ENCODE measurements around the gene PBXIP1.

PBXIP1 gene

GRCh38 chr1:154968731-154969130 lies 12.8 kb upstream of the PBXIP1 start:
- Histone ChIP-seq H3K27ac (ENCODE audit: low read depth, low read length) (no peak overlapping the region), H3K36me3 (ENCODE audit: control insufficient read depth, insufficient read depth, low read length) (peaks cover 21% of the 10 kb centered on the region), H3K79me2 (ENCODE audit: control insufficient read depth, insufficient read depth, low read length) (peaks cover 37% of the 10 kb centered on the region), H3K27me3 (ENCODE audit: insufficient read depth, low read length, poor library complexity) (no peaks in the 10 kb centered on the region), H3K56ac (ENCODE audit: low read length) (peak overlapping the region; percentile 87), H2BK15ac (replicated peaks; ENCODE audit: low read depth) (no peak overlapping the region), H2AK5ac (ENCODE audit: low read length) (no peak overlapping the region), H2BK5ac (ENCODE audit: low read length) (no peak overlapping the region), H3K23ac (ENCODE audit: low read length) (no peak overlapping the region), H3K79me1 (ENCODE audit: low read length) (peaks cover 26% of the 10 kb centered on the region), H2BK120ac (ENCODE audit: low read depth, low read length) (no peak overlapping the region), H4K8ac (ENCODE audit: low read depth, low read length) (no peak overlapping the region), H3K4me1 (ENCODE audit: control insufficient read depth, low read depth, low read length) (peaks cover 6% of the 10 kb centered on the region), H3K18ac (ENCODE audit: low read length) (no peak overlapping the region), H3K4me2 (ENCODE audit: low read length) (peak overlapping the region; percentile 73), H3K4ac (ENCODE audit: low read depth, low read length) (no peak overlapping the region), H4K5ac (ENCODE audit: low read length) (no peak overlapping the region), H3K4me3 (ENCODE audit: low read length) (peak overlapping the region; percentile 79), H3K9ac (ENCODE audit: low read length) (peak overlapping the region; percentile 95)
- WGBS (ENCODE audit: extremely low coverage, insufficient coverage, low lambda C conversion rate), result no CpG with 5 or more reads among the region's 3 CpGs
- DNase-seq, result peak; percentile 29

DNA sequence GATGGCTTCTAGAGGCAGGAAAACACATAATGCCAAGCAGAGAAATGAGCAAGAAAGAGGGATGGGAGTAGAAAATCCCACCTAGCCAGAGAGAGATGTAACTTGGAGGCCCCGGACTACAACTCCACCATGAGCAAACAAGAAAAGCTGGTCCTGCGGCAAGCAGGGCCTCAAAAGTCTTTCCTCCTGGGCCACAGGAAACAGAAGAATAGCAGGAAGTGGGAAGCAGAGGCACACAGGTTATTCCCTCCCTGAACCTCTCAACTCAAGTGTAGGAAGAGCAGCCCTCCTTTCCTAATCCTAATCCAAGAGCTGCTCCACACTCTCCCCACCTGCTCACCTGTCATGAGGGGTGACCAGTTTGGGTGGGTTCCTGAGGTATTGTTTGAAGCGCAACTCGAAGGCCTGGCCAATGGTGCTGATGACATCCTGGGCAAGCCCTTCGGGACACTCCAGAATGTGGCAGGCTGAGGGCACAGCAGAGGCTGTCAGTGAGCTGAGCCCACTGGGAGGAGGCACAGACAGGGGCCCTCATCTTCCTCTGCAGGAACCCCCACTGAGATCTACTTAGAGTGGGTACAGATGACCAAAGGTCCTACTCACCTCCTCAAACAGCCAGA lies 11.5 kb upstream of the PBXIP1 start:
- peaks cover 26% of the 10 kb centered on the region for H3K36me3 ChIP-seq (ENCODE audit: control insufficient read depth, insufficient read depth, low read length)
- peak overlapping the region; percentile 15 for H3K9ac ChIP-seq (ENCODE audit: low read length)
- H2BK120ac ChIP-seq (ENCODE audit: low read depth, low read length), result no peak overlapping the region
- H3K4ac ChIP-seq (ENCODE audit: low read depth, low read length), result no peak overlapping the region
- WGBS (ENCODE audit: extremely low coverage, insufficient coverage, low lambda C conversion rate), result no CpG with 5 or more reads among the region's 5 CpGs
- no peak overlapping the region for H4K5ac ChIP-seq (ENCODE audit: low read length)
- peaks cover 27% of the 10 kb centered on the region for H3K79me1 ChIP-seq (ENCODE audit: low read length)
- no peak overlapping the region for H2AK5ac ChIP-seq (ENCODE audit: low read length)
- H3K18ac ChIP-seq (ENCODE audit: low read length), result no peak overlapping the region
- no peak overlapping the region for H3K56ac ChIP-seq (ENCODE audit: low read length)
- H2BK5ac ChIP-seq (ENCODE audit: low read length), result no peak overlapping the region
- H4K8ac ChIP-seq (ENCODE audit: low read depth, low read length), result no peak overlapping the region
- peaks cover 6% of the 10 kb centered on the region for H3K4me1 ChIP-seq (ENCODE audit: control insufficient read depth, low read depth, low read length)
- no peak overlapping the region for H3K27ac ChIP-seq (ENCODE audit: low read depth, low read length)
- H3K79me2 ChIP-seq (ENCODE audit: control insufficient read depth, insufficient read depth, low read length), result peaks cover 37% of the 10 kb centered on the region
- no peak overlapping the region for H3K4me2 ChIP-seq (ENCODE audit: low read length)
- DNase-seq, result no peak
- H3K23ac ChIP-seq (ENCODE audit: low read length), result no peak overlapping the region
- H3K27me3 ChIP-seq (ENCODE audit: insufficient read depth, low read length, poor library complexity), result no peaks in the 10 kb centered on the region
- H3K4me3 ChIP-seq (ENCODE audit: low read length), result no peak overlapping the region
- no peak overlapping the region for H2BK15ac ChIP-seq (replicated peaks; ENCODE audit: low read depth)

- H3K79me1 ChIP-seq (ENCODE audit: low read length), result peaks cover 27% of the 10 kb centered on the region
- no peak overlapping the region for H2BK15ac ChIP-seq (replicated peaks; ENCODE audit: low read depth)
- no peak overlapping the region for H3K56ac ChIP-seq (ENCODE audit: low read length)
- H2AK5ac ChIP-seq (ENCODE audit: low read length), result no peak overlapping the region
- H3K4me2 ChIP-seq (ENCODE audit: low read length), result no peak overlapping the region
- peaks cover 26% of the 10 kb centered on the region for H3K36me3 ChIP-seq (ENCODE audit: control insufficient read depth, insufficient read depth, low read length)
- no CpG with 5 or more reads among the region's 7 CpGs for WGBS (ENCODE audit: extremely low coverage, insufficient coverage, low lambda C conversion rate)
- H3K4me3 ChIP-seq (ENCODE audit: low read length), result no peak overlapping the region
- H2BK120ac ChIP-seq (ENCODE audit: low read depth, low read length), result no peak overlapping the region
- H3K4me1 ChIP-seq (ENCODE audit: control insufficient read depth, low read depth, low read length), result no peaks in the 10 kb centered on the region
- peaks cover 35% of the 10 kb centered on the region for H3K79me2 ChIP-seq (ENCODE audit: control insufficient read depth, insufficient read depth, low read length)
- no peak overlapping the region for H3K9ac ChIP-seq (ENCODE audit: low read length)
- DNase-seq, result no peak
- no peak overlapping the region for H4K8ac ChIP-seq (ENCODE audit: low read depth, low read length)
- no peak overlapping the region for H3K23ac ChIP-seq (ENCODE audit: low read length)
- no peak overlapping the region for H2BK5ac ChIP-seq (ENCODE audit: low read length)
- no peak overlapping the region for H4K5ac ChIP-seq (ENCODE audit: low read length)
- no peaks in the 10 kb centered on the region for H3K27me3 ChIP-seq (ENCODE audit: insufficient read depth, low read length, poor library complexity)
- no peak overlapping the region for H3K4ac ChIP-seq (ENCODE audit: low read depth, low read length)
- no peak overlapping the region for H3K27ac ChIP-seq (ENCODE audit: low read depth, low read length)
- no peak overlapping the region for H3K18ac ChIP-seq (ENCODE audit: low read length)
Observed at GRCh38 chr1:154966111-154966510, 10.2 kb upstream of the PBXIP1 start.

DNA sequence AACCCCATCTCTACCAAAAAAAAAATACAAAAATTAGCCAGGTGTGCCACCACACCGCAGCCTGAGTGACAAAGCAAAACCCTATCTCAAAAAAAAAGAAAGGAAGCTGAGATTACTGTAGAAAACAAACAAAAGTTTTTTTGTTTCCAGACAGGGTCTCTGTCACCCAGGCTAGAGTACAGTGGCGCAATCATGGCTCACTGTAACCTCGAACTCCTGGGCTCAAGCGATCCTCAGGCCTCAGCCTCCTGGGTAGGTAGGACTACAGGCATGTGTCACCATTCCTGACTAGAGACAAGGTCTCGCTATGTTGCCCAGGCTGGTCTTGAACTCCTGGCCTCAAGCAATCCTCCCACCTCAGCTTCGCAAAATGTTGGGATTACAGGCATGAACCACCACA lies 8.5 kb upstream of the PBXIP1 start:
- H4K5ac ChIP-seq (ENCODE audit: low read length), result no peak overlapping the region
- no peak overlapping the region for H3K9ac ChIP-seq (ENCODE audit: low read length)
- H2BK15ac ChIP-seq (replicated peaks; ENCODE audit: low read depth), result no peak overlapping the region
- no peak overlapping the region for H3K56ac ChIP-seq (ENCODE audit: low read length)
- DNase-seq, result no peak
- peaks cover 29% of the 10 kb centered on the region for H3K79me2 ChIP-seq (ENCODE audit: control insufficient read depth, insufficient read depth, low read length)
- no peak overlapping the region for H2AK5ac ChIP-seq (ENCODE audit: low read length)
- no peaks in the 10 kb centered on the region for H3K27me3 ChIP-seq (ENCODE audit: insufficient read depth, low read length, poor library complexity)
- H3K79me1 ChIP-seq (ENCODE audit: low read length), result peaks cover 26% of the 10 kb centered on the region
- peaks cover 26% of the 10 kb centered on the region for H3K36me3 ChIP-seq (ENCODE audit: control insufficient read depth, insufficient read depth, low read length)
- no peak overlapping the region for H2BK120ac ChIP-seq (ENCODE audit: low read depth, low read length)
- H3K23ac ChIP-seq (ENCODE audit: low read length), result no peak overlapping the region
- H3K4me2 ChIP-seq (ENCODE audit: low read length), result no peak overlapping the region
- H2BK5ac ChIP-seq (ENCODE audit: low read length), result no peak overlapping the region
- H3K4me1 ChIP-seq (ENCODE audit: control insufficient read depth, low read depth, low read length), result peaks cover 4% of the 10 kb centered on the region
- H3K18ac ChIP-seq (ENCODE audit: low read length), result no peak overlapping the region
- no CpG with 5 or more reads among the region's 6 CpGs for WGBS (ENCODE audit: extremely low coverage, insufficient coverage, low lambda C conversion rate)
- no peak overlapping the region for H3K4me3 ChIP-seq (ENCODE audit: low read length)
- H4K8ac ChIP-seq (ENCODE audit: low read depth, low read length), result no peak overlapping the region
- H3K27ac ChIP-seq (ENCODE audit: low read depth, low read length), result no peak overlapping the region
- H3K4ac ChIP-seq (ENCODE audit: low read depth, low read length), result no peak overlapping the region

DNA sequence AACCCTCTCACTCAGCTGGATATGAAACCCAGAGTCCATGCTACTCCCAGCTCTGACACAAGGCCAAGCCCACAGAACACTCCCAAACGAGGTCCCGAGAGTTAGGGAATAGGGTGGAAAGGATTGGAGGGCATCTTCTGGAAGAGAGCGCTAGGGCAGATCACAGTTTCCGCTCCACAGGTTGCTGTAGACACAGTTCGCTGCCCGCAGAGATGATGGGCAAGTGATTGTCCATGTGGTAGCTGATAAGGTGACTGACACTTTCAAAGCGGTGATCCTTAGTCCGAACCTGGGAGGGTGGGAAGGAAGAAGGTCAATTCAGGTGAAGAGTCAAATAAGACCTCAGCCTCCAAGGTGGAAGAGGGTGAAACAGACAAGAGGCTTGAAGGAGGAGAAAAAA lies 7.7 kb upstream of the PBXIP1 start:
- H3K9ac ChIP-seq (ENCODE audit: low read length), result no peak overlapping the region
- H4K5ac ChIP-seq (ENCODE audit: low read length), result no peak overlapping the region
- H3K79me2 ChIP-seq (ENCODE audit: control insufficient read depth, insufficient read depth, low read length), result peaks cover 22% of the 10 kb centered on the region
- H3K4me1 ChIP-seq (ENCODE audit: control insufficient read depth, low read depth, low read length), result peaks cover 4% of the 10 kb centered on the region
- no peaks in the 10 kb centered on the region for H3K27me3 ChIP-seq (ENCODE audit: insufficient read depth, low read length, poor library complexity)
- no peak overlapping the region for H3K4me2 ChIP-seq (ENCODE audit: low read length)
- no peak overlapping the region for H3K4me3 ChIP-seq (ENCODE audit: low read length)
- H3K4ac ChIP-seq (ENCODE audit: low read depth, low read length), result no peak overlapping the region
- no peak overlapping the region for H3K23ac ChIP-seq (ENCODE audit: low read length)
- H2BK15ac ChIP-seq (replicated peaks; ENCODE audit: low read depth), result no peak overlapping the region
- no peak overlapping the region for H3K56ac ChIP-seq (ENCODE audit: low read length)
- H2AK5ac ChIP-seq (ENCODE audit: low read length), result no peak overlapping the region
- H2BK5ac ChIP-seq (ENCODE audit: low read length), result no peak overlapping the region
- no peak overlapping the region for H2BK120ac ChIP-seq (ENCODE audit: low read depth, low read length)
- peaks cover 22% of the 10 kb centered on the region for H3K79me1 ChIP-seq (ENCODE audit: low read length)
- no peak overlapping the region for H3K18ac ChIP-seq (ENCODE audit: low read length)
- WGBS (ENCODE audit: extremely low coverage, insufficient coverage, low lambda C conversion rate), result no CpG with 5 or more reads among the region's 8 CpGs
- no peak overlapping the region for H4K8ac ChIP-seq (ENCODE audit: low read depth, low read length)
- no peak overlapping the region for H3K27ac ChIP-seq (ENCODE audit: low read depth, low read length)
- no peak for DNase-seq
- H3K36me3 ChIP-seq (ENCODE audit: control insufficient read depth, insufficient read depth, low read length), result peaks cover 26% of the 10 kb centered on the region

- Histone ChIP-seq H3K23ac (ENCODE audit: low read length) (no peak overlapping the region), H3K79me1 (ENCODE audit: low read length) (peaks cover 16% of the 10 kb centered on the region), H3K79me2 (ENCODE audit: control insufficient read depth, insufficient read depth, low read length) (peaks cover 14% of the 10 kb centered on the region), H3K18ac (ENCODE audit: low read length) (no peak overlapping the region), H3K27ac (ENCODE audit: low read depth, low read length) (no peak overlapping the region), H3K4me3 (ENCODE audit: low read length) (no peak overlapping the region), H3K27me3 (ENCODE audit: insufficient read depth, low read length, poor library complexity) (no peaks in the 10 kb centered on the region), H3K4me1 (ENCODE audit: control insufficient read depth, low read depth, low read length) (peaks cover 4% of the 10 kb centered on the region), H2BK120ac (ENCODE audit: low read depth, low read length) (no peak overlapping the region), H2AK5ac (ENCODE audit: low read length) (no peak overlapping the region), H2BK5ac (ENCODE audit: low read length) (no peak overlapping the region), H3K36me3 (ENCODE audit: control insufficient read depth, insufficient read depth, low read length) (peaks cover 26% of the 10 kb centered on the region), H3K4me2 (ENCODE audit: low read length) (no peak overlapping the region), H4K5ac (ENCODE audit: low read length) (no peak overlapping the region), H3K4ac (ENCODE audit: low read depth, low read length) (no peak overlapping the region), H3K56ac (ENCODE audit: low read length) (peak overlapping the region; percentile 64), H4K8ac (ENCODE audit: low read depth, low read length) (no peak overlapping the region), H3K9ac (ENCODE audit: low read length) (no peak overlapping the region), H2BK15ac (replicated peaks; ENCODE audit: low read depth) (no peak overlapping the region)
- no peak for DNase-seq
- no CpG with 5 or more reads among the region's 6 CpGs for WGBS (ENCODE audit: extremely low coverage, insufficient coverage, low lambda C conversion rate)
Observed at GRCh38 chr1:154962795-154963330, 7.0 kb upstream of the PBXIP1 start.
